Dermis lymphatic vessel endothelial cell (primary cell): ENCODE results near the gene SMCO2. TPM values are rescaled to one million over a fixed set of nuclear protein-coding genes. Genes with fewer than 3 reads are reported as not detected.

Experiments used
- total RNA-seq: library from RNA; depleted of rRNA; stranded (reverse); fragments of >200 nt; gene quantifications from 2 replicates; pipeline ENCODE4 v1.2.1, GENCODE V29; 2014

Gene SMCO2
- total RNA-seq, result 0.11 and 0.34 TPM in 2 replicates

DNA sequence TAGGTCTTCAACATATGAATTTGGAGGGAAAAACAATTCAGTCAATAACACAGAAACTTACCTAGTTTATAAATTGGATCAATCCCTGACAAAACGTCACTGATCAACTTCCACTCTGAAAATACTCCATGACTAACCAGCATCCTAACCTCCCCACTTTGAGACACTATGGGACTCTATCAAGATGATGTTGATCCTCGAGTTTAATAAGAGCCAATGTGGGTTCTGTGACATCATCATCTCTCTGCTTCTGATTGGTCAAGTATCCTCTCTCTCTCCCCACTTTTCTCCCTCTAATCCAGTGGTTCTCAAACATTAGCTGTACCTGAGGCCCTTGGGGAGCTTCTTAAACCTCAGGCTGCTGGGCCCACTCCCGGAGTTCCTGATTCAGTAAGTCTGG, at the start of gene SMCO2:
Gene SMCO2 (plus strand): TSS at position 301 of the 400 bp plus-strand sequence. CDS start 23,896 bp downstream, outside the sequence.

DNA sequence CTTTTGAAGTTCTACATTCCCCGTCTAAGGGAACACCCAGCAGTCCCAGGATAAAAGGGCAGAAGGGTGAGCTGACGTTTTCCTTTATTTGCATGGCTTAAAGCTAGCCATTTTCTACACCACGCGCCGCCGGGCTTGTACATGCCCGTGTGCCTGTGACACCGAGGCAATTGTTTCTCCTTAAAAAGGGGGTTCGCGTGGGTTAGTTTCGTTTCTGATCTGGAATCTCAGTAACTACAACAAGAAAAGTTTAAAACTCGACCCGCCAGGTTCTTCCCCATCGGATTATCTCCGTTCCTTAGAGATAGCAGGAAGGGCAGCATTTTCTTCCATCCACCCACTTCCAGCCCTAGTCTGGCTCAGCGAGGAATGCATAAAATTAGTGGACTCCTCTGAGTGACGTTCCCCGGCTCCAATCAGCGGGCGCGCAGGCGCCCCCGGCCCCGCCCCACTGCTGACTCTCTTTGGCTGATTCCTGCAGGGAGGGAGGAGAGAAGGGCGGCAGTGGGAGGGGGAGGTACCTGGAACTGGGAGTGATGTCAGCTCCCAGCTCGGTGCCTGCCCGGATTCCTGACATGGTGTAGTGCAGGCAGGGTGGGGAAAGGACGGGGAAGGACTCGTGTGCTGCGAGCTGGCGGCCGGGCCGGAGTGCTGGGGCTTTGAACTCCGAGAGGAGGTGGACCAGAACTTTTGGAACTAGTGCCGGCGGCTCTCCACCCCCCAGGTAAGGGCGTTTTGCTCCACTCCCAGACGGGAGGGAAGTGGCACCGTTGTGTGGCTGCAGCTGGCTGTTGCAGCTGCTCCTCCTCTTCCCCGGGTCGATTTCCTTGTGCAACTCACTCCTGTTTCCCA, 77.3 kb downstream of the SMCO2 start, which contains the start of gene PPFIBP1:
Gene PPFIBP1 (plus strand): TSS at position 565 of the 852 bp plus-strand sequence. CDS start 109,191 bp downstream, outside the sequence.

Other genes starting within 250 kb of the SMCO2 start
- gene STK38L, start 202.4 kb upstream of the SMCO2 start, total RNA-seq, result 66.1 and 88.8 TPM in 2 replicates
- 29.3 and 33.3 TPM in 2 replicates for gene BMAL2, start 113.9 kb upstream of the SMCO2 start, total RNA-seq
- 740 and 914 TPM in 2 replicates for gene PPFIBP1, start 77.5 kb downstream of the SMCO2 start, total RNA-seq
- gene REP15, start 249.7 kb downstream of the SMCO2 start, total RNA-seq, result 9.9 and 15.4 TPM in 2 replicates